IPS-18c (cell line): ENCODE results near the gene MBD5.

Source experiments
- H3K4me3 ChIP-seq: 2 replicates; pipeline ENCODE4 v1.7.0; 2013; ENCODE audit warnings: low read depth, mild to moderate bottlenecking, low read length, moderate library complexity; ENCODE audit not compliant: insufficient read depth
- H3K9me3 ChIP-seq: one replicate; pipeline ENCODE4 v1.6.1; 2013; ENCODE audit warnings: mild to moderate bottlenecking, low read length, moderate library complexity; ENCODE audit not compliant: control insufficient read depth, insufficient read depth

Gene MBD5

DNA sequence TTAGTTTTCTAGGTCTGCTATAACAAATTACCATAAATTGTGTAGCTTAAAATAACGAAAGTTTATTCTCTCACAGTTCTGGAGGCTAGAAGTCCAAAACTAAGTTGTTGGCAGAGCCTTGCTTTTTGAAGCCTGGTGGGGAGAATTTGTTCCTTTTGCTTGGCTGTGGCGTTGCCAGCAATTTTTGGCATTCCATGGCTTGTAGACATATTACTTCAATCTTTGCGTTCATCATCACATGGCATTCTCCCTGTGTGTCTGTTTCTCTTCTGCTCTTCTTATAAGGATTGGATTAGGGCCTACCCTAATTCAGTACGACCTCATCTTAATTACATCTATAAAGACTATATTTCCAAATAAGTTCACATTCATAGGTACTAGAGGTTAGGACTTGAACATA is 217.7 kb downstream of the MBD5 start:
- Histone ChIP-seq H3K4me3 (no peak overlapping the region), H3K9me3 (no peaks in the 10 kb centered on the region)

DNA sequence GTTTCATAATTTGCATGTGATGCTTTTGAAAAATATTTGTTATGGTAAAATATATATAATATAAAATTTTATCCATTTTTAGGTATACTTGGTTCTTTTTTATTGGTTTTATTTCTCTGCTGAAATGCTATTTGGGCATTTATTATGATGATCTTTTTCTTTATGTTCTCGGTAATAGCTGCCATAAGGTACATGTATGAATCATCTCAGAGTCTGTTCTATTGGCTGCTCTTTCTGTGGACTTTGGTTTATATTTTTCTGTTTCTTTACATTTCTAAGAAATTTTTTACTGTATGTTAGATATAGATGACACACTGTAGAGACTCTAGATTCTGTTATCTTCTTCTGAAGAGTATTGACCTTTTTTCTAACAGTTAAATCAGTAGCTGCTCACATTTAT is 219.9 kb downstream of the MBD5 start:
- Histone ChIP-seq H3K9me3 (no peaks in the 10 kb centered on the region), H3K4me3 (no peak overlapping the region)

DNA sequence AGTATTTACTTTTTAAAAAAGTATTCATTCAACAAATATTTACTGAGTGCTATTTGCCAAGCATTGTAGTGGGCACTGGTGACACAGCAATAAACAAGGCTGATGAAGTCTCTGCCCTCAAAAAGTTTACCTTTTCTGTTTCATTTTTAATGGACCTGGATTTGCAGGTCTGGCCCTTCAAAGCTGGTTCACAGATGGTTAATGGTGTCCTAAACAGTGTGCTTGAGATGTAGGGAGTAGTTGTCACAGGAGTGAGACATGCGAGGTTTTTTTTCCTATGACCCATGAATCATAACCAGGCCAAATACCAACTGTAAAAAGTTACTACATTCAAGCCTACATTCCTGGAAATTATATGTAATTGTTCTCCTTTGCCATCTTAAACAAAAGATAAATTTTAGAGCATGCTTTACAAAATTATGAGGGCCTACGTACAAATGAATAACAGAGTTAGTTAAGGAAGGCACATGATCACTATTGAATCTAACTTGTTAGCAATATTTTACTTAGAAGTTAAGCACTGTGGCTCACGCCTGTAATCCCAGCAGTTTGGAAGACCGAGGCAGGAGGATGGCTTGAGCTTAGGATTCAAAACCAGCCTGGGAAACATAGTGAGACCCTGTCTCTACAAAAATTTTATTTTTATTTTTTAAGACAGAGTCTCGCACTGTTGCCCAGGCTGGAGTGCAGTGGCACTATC is 223.9 kb downstream of the MBD5 start:
- H3K4me3 ChIP-seq: no peak overlapping the region
- H3K9me3 ChIP-seq: no peaks in the 10 kb centered on the region

DNA sequence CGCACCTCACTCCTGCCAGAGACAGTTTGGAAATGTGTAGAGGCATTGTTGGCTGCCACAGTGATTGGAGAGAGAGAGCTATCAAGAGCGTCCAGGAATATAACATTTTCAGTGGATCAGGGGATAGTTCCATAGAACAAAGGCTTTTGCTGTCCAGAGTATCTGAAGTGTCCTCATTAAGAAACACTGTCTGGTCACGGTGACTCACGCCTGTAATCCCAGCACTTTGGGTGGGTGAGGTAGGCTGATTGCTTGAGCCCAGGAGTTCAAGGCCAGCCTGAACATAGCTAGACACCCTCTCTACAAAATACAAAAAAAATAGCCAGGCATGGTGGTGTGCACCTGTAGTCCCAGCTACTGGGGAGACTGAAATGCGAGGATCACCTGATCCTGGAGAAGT is 231.1 kb downstream of the MBD5 start:
- no peak overlapping the region for H3K4me3 ChIP-seq
- peaks cover 9% of the 10 kb centered on the region for H3K9me3 ChIP-seq

DNA sequence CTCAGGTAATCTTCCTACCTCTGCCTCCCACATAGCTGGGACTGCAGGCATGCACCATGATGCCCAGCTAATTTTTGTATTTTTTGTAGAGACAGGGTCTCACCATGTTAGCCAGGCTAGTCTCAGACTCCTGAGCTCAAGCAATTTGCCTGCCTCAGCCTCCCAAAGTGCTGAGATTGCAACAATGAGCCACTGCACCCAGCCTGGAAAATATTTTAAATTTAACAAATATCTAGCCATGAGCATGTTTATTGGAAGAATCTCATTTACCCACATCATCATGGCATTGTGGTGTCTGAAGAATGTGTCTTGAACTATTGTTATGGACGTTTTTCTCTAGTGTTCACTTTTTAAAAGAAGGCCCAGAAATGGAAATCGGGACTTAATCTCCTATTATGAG is 231.8 kb downstream of the MBD5 start:
- H3K9me3 ChIP-seq: peaks cover 9% of the 10 kb centered on the region
- no peak overlapping the region for H3K4me3 ChIP-seq

DNA sequence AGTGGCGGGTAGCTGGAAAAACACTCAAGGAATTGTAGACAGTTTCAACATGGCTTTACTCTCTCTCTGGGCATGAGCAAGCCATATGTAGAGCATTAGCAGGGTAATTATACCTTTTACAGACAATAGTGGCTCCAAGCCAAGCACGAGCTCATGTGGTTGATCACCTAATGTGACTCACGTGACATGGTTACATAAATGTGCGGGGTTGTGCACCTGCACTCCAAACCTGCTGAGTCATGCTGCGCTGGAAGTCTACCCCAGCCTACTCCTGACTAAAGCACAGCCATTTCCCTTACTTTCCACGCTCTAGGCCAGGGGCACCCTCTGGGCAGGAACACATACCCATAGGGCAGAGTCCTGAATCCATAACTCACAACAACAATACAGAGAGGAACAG is 232.8 kb downstream of the MBD5 start:
- peaks cover 9% of the 10 kb centered on the region for H3K9me3 ChIP-seq
- H3K4me3 ChIP-seq: no peak overlapping the region

DNA sequence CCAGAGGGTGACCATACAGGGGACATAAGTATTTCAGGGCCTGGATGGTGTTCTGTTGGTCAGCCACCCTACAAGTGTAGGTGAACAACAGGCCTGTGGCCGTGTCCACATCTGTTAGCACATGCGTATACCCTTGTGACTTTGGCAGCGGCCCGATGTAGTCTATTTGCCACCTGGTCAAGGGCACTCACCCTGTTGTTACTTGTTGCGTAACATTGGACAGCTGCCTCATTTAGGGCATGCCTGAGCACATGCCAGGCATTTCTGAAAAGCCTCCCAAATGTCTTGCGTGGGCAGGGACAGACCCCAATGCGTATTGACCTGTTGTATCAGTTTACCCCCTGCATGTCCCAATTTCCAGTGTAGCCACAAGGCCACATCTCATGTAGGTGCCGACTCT is 235.0 kb downstream of the MBD5 start:
- Histone ChIP-seq H3K4me3 (no peak overlapping the region), H3K9me3 (peaks cover 19% of the 10 kb centered on the region)

DNA sequence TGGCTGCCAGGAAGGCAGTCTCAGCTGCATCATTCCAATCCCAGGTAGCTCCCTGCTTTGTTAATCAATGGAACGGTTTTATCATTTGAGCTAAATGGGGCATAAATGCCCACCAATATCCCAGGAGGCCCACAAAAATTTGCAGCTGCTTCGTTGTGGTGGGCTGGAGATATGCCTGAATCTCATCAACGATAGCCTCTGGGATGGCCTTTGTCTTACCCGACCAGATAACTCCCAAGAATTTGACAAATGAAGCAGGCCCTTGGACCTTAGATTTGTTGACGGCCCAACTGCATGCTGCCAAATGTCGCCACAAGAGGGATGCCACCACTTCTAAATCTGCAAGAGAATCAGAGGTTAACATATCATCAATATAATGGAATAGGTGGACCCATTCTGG is 236.4 kb downstream of the MBD5 start:
- Histone ChIP-seq H3K9me3 (peaks cover 19% of the 10 kb centered on the region), H3K4me3 (no peak overlapping the region)

DNA sequence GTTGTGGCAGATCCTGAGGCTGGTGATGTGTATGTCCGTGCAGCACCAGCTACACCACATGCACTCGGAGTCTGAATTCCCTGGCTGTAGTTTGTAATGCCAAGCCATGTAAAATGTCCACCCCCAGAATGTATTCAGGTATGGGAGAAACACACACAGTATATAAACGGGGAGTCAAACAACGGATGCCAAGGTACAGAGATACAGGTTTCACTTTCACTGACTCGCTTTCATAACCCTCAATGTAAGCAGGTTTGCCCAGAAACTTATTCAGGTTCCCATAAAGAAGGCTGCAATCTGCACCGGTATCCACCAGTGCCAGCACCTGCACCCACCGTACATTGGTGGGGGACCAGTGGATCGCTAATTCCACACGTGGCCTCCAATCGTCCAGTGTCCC is 237.2 kb downstream of the MBD5 start:
- peaks cover 17% of the 10 kb centered on the region for H3K9me3 ChIP-seq
- H3K4me3 ChIP-seq: no peak overlapping the region; the same call in 1 of the 2 replicates

DNA sequence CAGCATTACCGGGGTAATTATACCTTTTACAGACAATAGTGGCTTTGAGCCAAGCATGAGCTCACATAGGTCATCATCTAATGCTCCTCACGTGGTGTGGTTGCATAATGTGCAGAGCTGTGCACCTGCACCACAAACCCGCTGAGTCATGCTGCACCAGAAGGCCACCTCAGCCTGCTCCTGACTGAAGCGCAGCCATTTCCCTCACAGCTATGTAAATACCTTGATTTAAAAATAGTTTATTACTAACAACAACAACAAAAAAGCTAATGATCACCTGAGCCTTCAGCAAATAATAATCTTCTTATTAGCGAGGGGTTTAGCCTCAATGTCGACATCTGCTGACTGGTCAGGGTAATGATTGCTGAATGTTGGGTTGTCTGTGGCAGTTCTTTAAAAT is 238.8 kb downstream of the MBD5 start:
- peaks cover 10% of the 10 kb centered on the region for H3K9me3 ChIP-seq

DNA sequence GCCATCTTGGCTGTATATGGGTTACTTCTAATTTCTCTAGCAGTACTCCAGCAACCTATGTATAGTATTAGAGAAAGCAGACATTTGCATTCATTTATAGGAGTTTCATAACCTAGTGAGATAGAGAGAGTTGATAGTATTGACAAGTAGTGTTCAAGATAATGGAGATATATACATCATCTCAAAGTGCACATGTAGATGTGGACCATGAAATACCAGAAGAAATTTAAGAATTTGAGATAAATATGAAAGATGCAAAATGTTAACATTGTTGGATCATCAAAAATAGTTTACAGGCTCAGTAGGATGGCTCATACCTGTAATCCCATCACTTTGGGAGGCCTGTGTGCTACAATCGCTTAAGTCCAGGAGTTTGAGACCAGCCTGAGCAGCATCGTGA is 243.0 kb downstream of the MBD5 start:
- H3K9me3 ChIP-seq: peaks cover 10% of the 10 kb centered on the region
- no peak overlapping the region for H3K4me3 ChIP-seq

More for the DNA sequence above, 238.8 kb downstream of the MBD5 start:
- H3K4me3 ChIP-seq: no peak overlapping the region

DNA sequence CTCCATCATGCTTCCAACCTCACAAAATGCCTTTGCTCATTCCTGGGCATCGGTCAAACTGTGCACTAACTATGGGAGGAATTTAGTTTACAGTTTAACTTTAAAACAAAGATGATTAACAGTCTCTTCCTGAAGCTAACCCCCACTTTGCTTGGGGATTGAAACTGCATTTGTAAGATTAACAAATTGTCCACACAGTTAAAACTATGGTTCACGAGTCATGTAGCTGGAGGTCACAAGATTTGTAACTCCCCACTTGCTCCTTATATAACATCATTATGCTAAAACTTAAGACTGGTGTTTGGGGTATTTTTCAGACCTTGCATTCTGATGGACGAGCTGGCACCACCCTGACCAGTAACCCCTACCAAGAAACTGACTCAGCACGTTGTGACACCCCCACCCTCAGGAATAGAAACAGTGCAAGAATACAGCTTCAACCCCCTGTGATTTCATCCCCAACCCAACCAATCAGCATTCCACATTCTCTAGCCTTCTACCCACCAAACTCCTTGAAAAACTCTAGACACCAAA is 252.3 kb downstream of the MBD5 start:
- H3K4me3 ChIP-seq: no peak overlapping the region
- no peaks in the 10 kb centered on the region for H3K9me3 ChIP-seq

DNA sequence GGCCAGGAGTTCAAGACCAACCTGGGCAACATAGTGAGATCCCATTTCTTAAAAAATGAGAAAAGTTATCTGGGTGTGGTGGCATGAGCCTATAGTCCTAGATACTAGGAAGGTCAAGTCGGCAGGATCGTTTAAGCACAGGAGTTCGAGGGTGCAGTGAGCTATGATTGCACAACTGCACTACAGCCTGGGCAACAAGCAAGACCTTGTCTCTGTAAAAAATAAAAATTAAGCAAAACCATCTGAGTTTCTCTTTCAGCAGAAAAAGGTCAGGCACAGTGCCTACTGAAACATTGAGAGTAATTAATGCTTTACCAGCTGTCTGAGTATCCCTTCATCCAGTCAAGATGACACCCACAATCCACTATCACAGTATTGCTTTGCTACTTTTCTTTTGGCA is 258.3 kb downstream of the MBD5 start:
- Histone ChIP-seq H3K9me3 (no peaks in the 10 kb centered on the region), H3K4me3 (no peak overlapping the region)

DNA sequence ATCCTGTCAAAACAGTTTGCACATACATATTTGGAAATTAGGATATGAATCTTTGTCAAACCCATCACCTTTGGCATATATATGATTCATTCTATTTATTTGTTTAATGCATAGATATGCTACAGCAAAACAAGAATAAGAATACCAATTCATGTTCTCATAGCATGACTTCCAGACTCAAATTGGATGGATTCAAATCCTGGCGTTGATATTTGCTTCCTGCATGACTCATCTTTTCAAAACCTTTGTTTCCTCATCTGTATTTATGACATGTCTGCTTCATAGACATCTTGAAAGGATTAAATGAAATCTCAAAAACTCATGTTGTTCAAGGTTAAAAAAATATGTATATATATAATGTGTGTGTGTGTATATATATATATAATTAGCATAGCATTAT is 261.3 kb downstream of the MBD5 start:
- H3K9me3 ChIP-seq: no peaks in the 10 kb centered on the region
- no peak overlapping the region for H3K4me3 ChIP-seq

DNA sequence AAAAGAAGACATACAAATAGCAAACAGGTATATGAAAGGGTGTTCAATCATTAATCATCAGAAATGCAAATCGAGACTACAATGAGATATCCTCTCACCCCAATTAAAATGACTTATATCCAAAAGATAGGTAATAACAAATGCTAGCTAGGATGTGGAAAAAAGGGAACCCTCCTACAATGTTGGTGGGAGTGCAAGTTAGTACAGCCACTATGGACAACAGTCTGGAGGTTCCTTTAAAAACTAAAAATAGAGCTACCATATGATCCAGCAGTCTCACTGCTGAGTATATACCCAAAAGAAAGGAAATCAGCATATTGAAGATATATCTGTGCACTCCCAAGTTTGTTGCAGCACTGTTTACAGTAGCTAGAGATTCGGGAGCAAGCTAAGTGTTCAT is 271.5 kb downstream of the MBD5 start:
- Histone ChIP-seq H3K4me3 (no peak overlapping the region), H3K9me3 (no peaks in the 10 kb centered on the region)

DNA sequence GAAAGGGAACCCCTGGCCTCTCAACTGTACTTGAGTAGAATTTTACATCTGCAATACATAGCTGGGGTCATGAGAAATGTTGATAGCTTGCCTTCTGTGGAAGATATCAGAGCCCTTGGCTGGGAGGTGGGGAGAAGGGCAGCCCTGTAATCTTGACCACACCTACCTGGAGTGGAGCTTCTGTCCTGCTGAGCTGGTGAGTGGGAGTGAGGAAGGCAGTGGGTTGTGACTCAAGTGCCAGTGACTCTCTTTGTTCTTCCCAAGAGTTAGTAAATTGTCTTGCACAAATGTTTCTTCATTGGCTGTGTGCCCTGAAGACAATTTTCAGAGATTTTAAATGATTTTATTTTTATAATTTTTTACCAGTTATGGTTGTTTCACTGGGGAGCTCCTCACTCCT is 277.3 kb downstream of the MBD5 start:
- Histone ChIP-seq H3K9me3 (no peaks in the 10 kb centered on the region), H3K4me3 (no peak overlapping the region)

DNA sequence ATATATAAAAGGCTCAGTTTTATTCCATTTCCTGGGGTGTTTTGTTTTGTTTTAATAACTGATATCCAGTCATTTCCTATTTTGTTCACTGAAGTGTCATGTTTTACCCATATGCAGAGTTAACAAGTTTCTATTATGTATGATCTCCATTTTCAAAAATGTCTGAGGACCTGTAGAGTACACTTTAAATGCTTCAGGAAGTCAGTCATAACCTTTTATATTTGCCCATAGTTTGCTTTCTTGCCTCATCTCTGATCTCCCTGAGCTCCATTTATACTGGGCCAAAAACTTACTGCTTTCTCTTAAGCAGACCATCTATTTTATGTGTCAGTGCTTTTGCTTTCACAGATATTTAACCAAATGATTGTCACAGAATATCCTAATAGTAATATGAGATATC is 278.7 kb downstream of the MBD5 start:
- H3K9me3 ChIP-seq: no peaks in the 10 kb centered on the region
- H3K4me3 ChIP-seq: no peak overlapping the region

DNA sequence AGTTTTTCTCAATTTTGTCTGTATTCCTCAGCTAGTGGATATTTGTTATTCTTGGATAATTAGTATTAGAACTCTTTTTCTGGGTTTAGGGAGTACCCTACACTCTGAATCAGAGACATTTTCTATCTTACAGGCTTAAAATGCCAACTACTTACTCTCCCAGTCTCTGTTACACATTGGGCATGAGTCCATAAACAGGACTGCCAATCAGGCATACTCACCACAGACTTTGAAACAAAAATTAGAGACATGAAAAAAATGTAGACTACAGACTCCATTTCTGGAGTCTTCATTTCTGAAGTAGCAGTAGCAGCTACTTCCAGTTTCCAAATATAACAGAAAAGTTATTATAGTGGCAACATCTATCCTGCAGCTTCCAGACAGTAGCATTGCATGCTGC is 279.7 kb downstream of the MBD5 start:
- no peak overlapping the region for H3K4me3 ChIP-seq

DNA sequence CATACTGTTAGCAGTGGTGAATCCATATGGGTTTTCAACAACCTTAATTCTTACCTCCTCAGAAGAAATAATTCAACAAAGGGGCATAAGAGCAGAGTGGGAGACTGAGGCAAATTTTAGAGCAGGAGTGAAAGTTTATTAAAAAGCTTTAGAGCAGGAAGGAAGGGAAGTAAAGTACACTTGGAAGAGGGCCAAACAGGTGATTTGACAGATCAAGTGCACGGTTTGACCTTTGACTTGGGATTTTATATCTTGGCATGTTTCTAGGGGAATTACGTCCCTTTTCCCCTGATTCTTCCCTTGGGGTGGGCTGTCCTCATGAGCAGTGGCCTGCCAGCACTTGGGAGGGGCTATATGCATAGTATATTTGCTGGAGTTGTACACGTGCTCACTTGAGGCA is 280.5 kb downstream of the MBD5 start:
- Histone ChIP-seq H3K4me3 (no peak overlapping the region), H3K9me3 (no peaks in the 10 kb centered on the region)

More for the DNA sequence above, 279.7 kb downstream of the MBD5 start:
- H3K9me3 ChIP-seq: no peaks in the 10 kb centered on the region
